ENCODE data around the gene P2RY1.

- TF ChIP-seq CTCF (IDR thresholded peaks at IDR 0.05) (no peak), POLR2A (IDR thresholded peaks at IDR 0.05) (no peak)
These were observed 16.9 kb upstream of the P2RY1 start for GRCh38 chr3:152818027-152818426.

Data from esophagus squamous epithelium (tissue), 4 donors.